Retina (tissue), 1 donor: ENCODE data around the gene TMEM240.
A peak's percentile ranks its signal among the peaks of the same experiment; 100 is the strongest.
"Not testable (repeated sequence)": the region's sequence is repeated elsewhere in the genome, so short reads cannot be mapped to it uniquely, and the experiment has no call there.

Experiments used
- DNase-seq: peaks from one replicate; pipeline ENCODE4 v3.0.0-alpha.2; 2016

TMEM240 gene

GRCh38 chr1:1556961-1557360 lies 16.5 kb upstream of the TMEM240 start:
- DNase-seq, result not testable (repeated sequence)

- DNase-seq, result no peak
Measured at GRCh38 chr1:1556505-1556904, 16.1 kb upstream of the TMEM240 start.

GRCh38 chr1:1554926-1555915 lies 14.8 kb upstream of the TMEM240 start:
- DNase-seq, result no peak

- DNase-seq, result no peak
Measured at GRCh38 chr1:1554550-1554925, 14.1 kb upstream of the TMEM240 start.

- no peak for DNase-seq
Measured at GRCh38 chr1:1553821-1554494, 13.5 kb upstream of the TMEM240 start.

DNA sequence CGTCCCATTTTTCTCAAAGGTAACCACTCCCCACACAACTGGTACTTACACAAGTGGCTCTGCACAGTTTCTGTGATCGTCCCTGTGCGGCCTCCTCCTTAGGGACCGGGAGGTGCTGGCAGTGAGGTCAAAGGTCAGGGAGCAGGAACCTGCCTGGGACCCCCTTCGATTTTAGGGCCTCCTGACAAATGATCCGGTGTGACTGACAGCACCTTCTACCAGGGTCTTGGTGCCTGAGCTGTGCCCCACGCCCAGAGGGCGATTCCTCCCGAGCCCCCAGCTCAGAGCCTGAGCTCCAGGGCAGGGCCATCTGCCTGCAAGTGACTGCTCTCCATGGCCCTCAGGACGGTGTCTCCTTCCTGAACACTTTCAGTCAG lies 11.8 kb upstream of the TMEM240 start:
- no peak for DNase-seq

DNA sequence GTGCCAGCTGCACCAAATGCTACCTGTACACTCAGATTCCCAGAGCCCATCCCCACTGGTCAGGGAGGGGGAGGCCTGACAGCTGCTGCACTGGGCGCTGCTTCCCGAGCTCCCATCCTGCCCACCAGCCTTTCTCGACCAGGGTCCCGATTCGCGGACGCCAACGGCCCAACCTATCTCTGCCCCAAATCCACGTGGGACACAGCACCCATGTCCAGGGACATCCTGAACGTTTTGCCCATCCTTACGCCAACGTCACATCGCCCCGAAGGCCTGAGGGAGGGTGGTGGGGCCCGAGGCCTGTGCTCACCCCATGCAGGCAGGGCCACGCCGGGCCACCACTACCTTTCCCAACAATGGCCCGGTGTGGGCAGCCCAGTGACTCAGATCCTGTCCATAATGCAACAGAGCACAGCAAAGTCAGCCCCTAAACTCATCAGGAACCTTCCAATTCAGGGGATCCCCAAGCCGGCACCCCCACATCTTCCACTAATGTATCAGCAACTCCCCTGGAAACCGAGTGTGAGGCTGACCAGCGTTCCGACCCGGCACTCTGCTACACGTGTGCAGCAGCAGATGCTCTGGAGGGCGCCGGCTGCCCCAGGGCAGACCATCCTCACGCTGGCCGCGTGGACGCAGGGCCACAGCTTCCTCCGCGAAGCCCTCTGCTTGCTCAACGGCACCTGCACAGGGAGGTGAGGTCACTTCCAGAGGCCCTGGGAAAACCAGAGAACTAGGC lies 11.3 kb upstream of the TMEM240 start:
- DNase-seq, result no peak

DNA sequence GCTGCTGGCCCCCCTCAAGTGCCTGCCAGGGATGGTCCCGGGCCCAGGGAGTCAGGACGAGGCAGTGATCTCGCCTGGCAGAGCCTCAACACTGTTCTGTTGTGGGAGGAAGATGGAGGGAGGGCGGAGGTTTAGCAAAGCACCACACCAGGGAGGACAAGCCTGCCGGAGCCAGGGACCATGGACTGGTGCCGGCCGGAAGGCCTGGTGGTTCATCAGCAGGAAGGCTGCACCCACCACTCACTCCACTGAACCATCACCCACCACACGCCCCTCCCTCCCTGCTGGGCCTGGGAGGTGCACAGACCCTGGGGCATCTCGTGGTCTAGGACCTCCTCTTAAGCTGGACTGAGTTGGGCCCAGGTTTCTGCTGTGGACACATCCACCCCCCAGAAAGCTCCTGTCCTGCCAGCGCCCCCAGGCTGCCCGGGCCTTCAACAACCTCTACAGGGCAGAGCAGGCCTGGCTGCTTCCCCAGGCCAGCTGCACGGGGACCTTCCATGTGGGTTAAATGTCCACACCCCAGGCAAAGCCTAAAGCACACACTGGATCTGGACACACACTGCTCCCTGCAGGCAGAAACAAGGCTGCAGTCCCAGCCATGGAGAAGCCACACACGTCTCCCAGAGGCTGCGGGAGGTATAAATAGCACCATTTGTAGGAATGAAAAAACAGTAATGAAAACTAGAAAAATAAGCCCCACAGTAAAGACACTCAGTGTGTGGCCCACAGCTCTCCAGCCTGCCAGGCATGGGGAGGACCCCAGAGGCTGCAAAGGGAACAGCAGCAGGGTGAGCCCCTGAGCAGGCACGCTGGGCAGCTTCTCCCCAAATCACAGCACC lies 10.4 kb upstream of the TMEM240 start:
- no peak for DNase-seq

DNA sequence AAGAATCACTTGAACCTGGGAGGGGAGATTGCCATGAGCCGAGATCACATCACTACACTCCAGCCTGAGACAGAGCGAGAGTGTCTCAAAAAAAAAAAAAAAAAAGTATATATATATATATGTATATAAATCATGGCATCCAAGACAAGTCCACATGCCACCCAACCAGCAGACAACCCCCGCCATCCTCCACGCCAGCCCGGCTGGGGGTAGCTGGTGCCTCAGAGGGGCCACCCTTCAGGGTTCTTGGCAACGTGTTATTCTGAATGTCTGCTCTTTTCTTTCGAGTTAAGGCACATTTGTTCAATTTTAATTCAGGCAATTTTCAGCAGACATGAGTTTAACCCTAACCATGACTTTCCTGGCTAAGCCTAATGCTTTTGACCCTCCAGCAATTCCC lies 9.7 kb upstream of the TMEM240 start:
- DNase-seq, result no peak

GRCh38 chr1:1548591-1548990 lies 8.2 kb upstream of the TMEM240 start:
- no peak for DNase-seq

DNA sequence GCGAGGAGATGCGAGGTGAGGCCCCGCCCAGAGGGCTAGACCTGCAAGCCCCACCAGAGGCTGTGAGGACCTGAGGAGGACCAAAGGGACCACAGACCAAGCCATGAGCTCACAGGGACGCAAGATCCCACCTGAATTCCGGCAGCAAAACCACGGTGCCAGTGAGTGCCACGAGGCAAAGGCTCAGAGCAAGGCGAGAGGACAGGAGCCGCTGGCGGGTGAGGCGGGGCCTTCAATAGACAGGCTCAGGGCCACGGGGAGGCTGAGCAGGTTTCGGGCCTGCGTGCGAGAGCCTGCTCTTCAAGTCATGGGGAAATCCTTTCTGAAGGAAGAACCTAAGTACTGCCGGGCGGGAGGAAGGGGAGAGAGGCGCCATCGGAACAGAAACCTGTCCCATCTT lies 7.1 kb upstream of the TMEM240 start:
- no peak for DNase-seq

DNA sequence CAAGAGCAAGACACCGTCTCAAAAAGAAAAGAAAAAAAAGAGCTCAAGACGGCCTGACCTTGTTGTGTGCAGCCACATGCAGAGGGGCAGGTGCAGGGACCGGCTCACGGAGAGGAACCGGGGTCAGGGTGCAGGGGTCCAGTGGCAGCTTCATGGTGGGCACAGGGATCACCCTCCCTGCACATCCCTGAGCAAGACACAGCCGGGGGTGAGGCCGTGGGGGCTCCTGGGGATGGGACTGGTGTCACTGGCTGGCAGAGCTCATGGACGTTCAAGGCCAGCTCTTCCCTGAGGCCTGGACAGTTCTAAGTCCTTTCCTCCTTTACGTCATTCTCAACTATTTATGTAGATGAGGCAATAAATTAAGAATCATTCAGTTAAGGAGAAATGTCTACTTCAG lies 6.6 kb upstream of the TMEM240 start:
- no peak for DNase-seq

- DNase-seq, result no peak
Measured at GRCh38 chr1:1545946-1546737, 5.7 kb upstream of the TMEM240 start.

- no peak for DNase-seq
Measured at GRCh38 chr1:1544544-1544943, 4.1 kb upstream of the TMEM240 start.

DNA sequence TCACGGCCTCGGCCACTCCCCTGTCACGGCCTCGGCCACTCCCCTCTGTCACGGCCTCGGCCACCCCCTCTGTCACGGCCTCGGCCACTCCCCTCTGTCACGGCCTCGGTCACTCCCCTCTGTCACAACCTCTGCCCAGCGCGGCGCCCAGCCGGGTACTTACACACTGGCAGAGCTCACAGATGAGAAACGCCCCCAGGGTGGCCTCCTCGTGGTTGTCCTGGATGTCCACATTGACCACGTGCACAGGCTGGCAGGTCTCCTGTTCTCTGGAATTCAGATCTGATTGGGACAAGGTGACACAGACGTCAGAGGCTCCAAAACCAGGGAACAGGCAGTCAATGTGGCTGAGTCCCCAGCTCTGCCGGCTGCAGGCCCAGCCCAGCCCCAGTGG lies 3.3 kb upstream of the TMEM240 start:
- no peak for DNase-seq

DNA sequence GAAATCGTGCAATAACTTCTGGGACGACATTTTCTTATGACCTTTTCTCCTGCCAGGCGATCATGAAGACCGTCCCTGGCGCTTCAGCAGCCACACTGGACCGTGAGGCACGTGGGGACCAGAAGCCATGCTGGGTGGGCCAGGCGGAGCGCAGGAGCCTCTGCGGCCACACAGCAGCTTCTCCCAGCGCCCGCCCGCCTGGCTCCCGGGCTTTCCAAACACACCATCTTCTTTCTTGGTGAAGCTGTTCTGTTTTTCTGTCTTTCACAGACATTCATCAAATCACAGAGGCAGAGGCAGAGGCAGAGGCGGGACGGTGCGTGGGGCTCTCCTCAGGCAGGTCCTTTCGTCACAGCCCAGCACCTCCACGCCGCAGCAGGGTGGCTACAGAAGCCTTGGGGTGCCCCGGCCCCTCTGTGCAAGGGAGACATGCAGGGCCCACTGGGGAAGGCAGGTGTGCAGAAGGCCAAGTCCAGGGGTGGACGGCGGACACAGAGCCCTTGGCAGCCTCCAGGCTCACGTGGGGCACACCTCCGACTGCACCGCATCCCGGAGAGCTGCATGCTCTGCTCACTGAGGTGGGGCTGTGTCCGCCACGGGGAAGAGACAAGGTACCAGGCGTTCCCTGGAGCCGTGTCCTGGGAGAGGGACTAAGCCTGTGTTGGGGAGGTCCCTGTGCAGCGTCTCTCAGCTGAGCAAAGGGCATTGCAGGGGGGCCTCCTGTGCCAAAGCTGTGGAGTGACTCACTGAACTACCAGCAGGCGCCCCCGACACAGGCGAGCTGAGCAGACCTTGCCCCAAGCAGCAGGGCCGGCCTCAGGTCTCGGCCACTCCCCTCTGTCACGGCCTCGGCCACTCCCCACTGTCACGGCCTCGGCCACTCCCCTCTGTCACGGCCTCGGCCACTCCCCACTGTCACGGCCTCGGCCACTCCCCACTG lies 2.6 kb upstream of the TMEM240 start:
- no peak for DNase-seq

GRCh38 chr1:1541956-1542765 lies 1.7 kb upstream of the TMEM240 start:
- no peak for DNase-seq

GRCh38 chr1:1540818-1541628 lies 599 bp upstream of the TMEM240 start:
- peak; percentile 60 for DNase-seq
